Spleen (tissue), 11 donors: Measurements from ENCODE around the gene ITIH4. TPM values are rescaled to one million over a fixed set of nuclear protein-coding genes. Genes with fewer than 3 reads are reported as not detected.

Source experiments
- DNase-seq: peaks from one replicate; pipeline ENCODE4 v3.0.0-alpha.2; 2020
- H3K27ac ChIP-seq, 8 donors: fragments of 200-600 bp; sonication (generic) in 7 of 8; 1 replicate in 4 of 8; 2 replicates in 4 of 8; pipeline versions ENCODE4 v1.5.0 to v1.8.0; 2016 to 2021; ENCODE audit warnings: inconsistent platforms in 4 of 8, mild to moderate bottlenecking in 4 of 8, moderate library complexity in 1 of 8
- H3K27me3 ChIP-seq, 7 donors: fragments of 200-600 bp; sonication (generic) in 6 of 7; replicated peaks in 1 of 7; 1 replicate in 4 of 7; 2 replicates in 3 of 7; pipeline versions ENCODE4 v1.5.0 to v1.8.0; 2016 to 2021; ENCODE audit warnings: inconsistent platforms in 3 of 7, mild to moderate bottlenecking in 1 of 7
- H3K36me3 ChIP-seq, 6 donors: fragments of 200-600 bp; sonication (generic) in 5 of 6; 1 replicate in 4 of 6; 2 replicates in 2 of 6; pipeline versions ENCODE4 v1.5.0 to v1.8.0; 2016 to 2021; ENCODE audit warnings: inconsistent platforms in 2 of 6
- H3K4me1 ChIP-seq, 6 donors: fragments of 200-600 bp; sonication (generic) in 5 of 6; 1 replicate in 3 of 6; 2 replicates in 3 of 6; pipeline versions ENCODE4 v1.5.0 to v1.8.0; 2016 to 2021; ENCODE audit warnings: inconsistent platforms in 3 of 6
- H3K4me3 ChIP-seq, 8 donors: fragments of 200-600 bp; sonication (generic) in 7 of 8; 1 replicate in 4 of 8; 2 replicates in 4 of 8; pipeline versions ENCODE4 v1.5.0 to v1.8.0; 2016 to 2021; ENCODE audit warnings: inconsistent platforms in 4 of 8, mild to moderate bottlenecking in 4 of 8, moderate library complexity in 2 of 8
- H3K9me3 ChIP-seq, 8 donors: fragments of 200-600 bp; sonication (generic) in 7 of 8; 1 replicate in 4 of 8; 2 replicates in 4 of 8; pipeline versions ENCODE4 v1.5.0 to v1.8.0; 2016 to 2021; ENCODE audit warnings: inconsistent platforms in 4 of 8
- POLR2A ChIP-seq, 3 donors: fragments of 450-650 bp; IDR thresholded peaks; one replicate each; pipeline ENCODE4 v1.5.1; 2017; ENCODE audit warnings: antibody characterized with exemption in 3 of 3, mild to moderate bottlenecking in 1 of 3
- POLR2AphosphoS5 ChIP-seq, 3 donors: sonication (generic); formaldehyde crosslinking; IDR thresholded peaks; one replicate each; pipeline ENCODE4 v1.5.1; 2017; ENCODE audit warnings: antibody characterized with exemption in 3 of 3
- WGBS, 5 donors: extraction: QIAGEN DNeasy Blood & Tissue Kit in 3 of 5; methylation state at CpG; one replicate each; pipeline versions ENCODE4 v1.1.5 to v1.1.7; 2013 to 2018; 5-methylcytosine and 5-hydroxymethylcytosine counted together
- intact Hi-C: fragments of 100-400 bp; cut with DNase I; formaldehyde crosslinking; loops from one replicate; pipeline ENCODE4 v1.15.0; 2023; ENCODE audit warnings: low total_unique reads
- polyA plus RNA-seq, 3 donors: library from polyadenylated mRNA; stranded (reverse); fragments of 200-250 nt; gene quantifications; one replicate each; pipeline ENCODE4 v1.2.1, GENCODE V29; 2013
- total RNA-seq, 7 donors: library from RNA; depleted of rRNA in 3 of 7; stranded (reverse); fragments of >200 nt in 3 of 7; fragmentation: NEBNext Ultra II Directional in 4 of 7; extraction: Animal tissue kit (Norgen Biotek cat#: 25700) in 4 of 7; gene quantifications; one replicate each; pipeline versions ENCODE4 v1.1.0 to v1.2.1, GENCODE V29; 2016 to 2021
- TF ChIP-seq, protein P1 (sequence below), 11 experiments: fragments of 200-600 bp in 7 of 11; fragments of 450-650 bp in 4 of 11; sonication (generic) in 4 of 11; IDR thresholded peaks in 8 of 11; conservative IDR thresholded peaks in 3 of 11; 1 replicate in 7 of 11; 2 replicates in 4 of 11; pipeline versions ENCODE4 v1.4.0 to v1.8.0; 2016 to 2021; ENCODE audit warnings: antibody characterized with exemption in 11 of 11, inconsistent platforms in 4 of 11, mild to moderate bottlenecking in 1 of 11
- donor health status: healthy with polysubstance abuse.
- donor health status: DM: no; HTN: no; CAD: no; lungs with moderate emphysema.
- donor health status: DM: no; HTN: no; CAD: no.
- donor health status: Bipolar disorder and iron deficiency.
- donor health status: healthy.
- donor health status: DM: no; HTN: no; CAD: no.
- donor health status: DM: yes; HTN: yes; CAD: no.

ITIH4 gene
- total and polyA plus RNA-seq, 10 donors = 9.9 to 54.2 (median 21.6) TPM

DNA sequence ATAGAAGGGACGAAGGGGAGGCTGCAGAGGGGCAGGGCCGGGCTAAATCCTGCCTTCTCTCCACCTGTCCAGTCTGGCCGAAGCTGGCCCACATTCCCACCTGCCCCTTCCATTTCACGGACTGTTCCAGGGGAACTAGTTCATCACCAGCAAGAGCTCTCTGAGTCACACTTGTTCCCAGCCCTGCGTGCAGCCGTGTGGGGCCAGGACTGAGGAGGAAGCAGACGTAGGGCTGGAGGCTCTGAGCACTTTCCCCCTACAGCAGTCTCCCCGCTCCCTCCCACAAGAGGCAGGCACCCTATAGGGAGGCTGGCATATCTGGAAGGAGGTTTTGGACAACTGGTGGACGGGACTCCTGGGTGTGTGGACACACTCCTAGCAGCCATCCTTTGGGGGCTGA is 3.0 kb downstream of the ITIH4 start:
- Histone ChIP-seq H3K4me3 (no peak overlapping the region), H3K9me3 (no peaks in the 10 kb centered on the region), H3K4me1 (no peaks in the 10 kb centered on the region), H3K27me3 (no peaks in the 10 kb centered on the region), H3K27ac (no peak overlapping the region), H3K36me3 (peaks cover 0 to 66% (median 13%) of the 10 kb centered on the region in 6 donors)
- intact Hi-C loops = no loop called here
- TF ChIP-seq POLR2AphosphoS5 (IDR thresholded peaks at IDR 0.05) (no peak), POLR2A (IDR thresholded peaks at IDR 0.05) (no peak)
- TF ChIP-seq, protein P1, sequence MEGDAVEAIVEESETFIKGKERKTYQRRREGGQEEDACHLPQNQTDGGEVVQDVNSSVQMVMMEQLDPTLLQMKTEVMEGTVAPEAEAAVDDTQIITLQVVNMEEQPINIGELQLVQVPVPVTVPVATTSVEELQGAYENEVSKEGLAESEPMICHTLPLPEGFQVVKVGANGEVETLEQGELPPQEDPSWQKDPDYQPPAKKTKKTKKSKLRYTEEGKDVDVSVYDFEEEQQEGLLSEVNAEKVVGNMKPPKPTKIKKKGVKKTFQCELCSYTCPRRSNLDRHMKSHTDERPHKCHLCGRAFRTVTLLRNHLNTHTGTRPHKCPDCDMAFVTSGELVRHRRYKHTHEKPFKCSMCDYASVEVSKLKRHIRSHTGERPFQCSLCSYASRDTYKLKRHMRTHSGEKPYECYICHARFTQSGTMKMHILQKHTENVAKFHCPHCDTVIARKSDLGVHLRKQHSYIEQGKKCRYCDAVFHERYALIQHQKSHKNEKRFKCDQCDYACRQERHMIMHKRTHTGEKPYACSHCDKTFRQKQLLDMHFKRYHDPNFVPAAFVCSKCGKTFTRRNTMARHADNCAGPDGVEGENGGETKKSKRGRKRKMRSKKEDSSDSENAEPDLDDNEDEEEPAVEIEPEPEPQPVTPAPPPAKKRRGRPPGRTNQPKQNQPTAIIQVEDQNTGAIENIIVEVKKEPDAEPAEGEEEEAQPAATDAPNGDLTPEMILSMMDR (IDR thresholded peaks at IDR 0.05 in 8 of 11, conservative IDR thresholded peaks at IDR 0.05 in 3 of 11) = no peak
- WGBS, 5 donors = 75 to 84% (median 77%) methylated on average over 9 of the region's 9 CpGs
- no peak for DNase-seq

DNA sequence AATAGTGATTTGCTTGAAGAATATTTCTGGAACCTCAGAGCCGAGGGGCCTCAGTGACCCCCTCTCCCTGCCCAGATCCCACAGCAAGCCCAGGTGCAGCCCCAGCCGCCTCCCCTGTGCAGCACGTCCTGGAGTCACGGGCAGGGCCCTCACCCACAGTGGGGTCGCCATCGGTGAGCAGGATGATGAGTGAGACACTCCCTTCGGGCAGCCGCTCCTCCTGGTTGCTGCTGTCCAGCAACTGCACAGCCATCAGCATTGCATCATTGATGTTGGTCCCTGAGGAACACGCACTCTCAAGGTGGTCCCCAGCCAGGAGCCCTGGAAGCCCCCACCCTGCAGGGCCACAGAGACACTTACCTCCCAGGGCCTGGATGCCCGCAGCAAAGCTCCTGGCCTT is 6.4 kb downstream of the ITIH4 start:
- H3K9me3 ChIP-seq = no peaks in the 10 kb centered on the region
- H3K36me3 ChIP-seq = peaks cover 0 to 81% (median 15%) of the 10 kb centered on the region in 6 donors
- H3K27me3 ChIP-seq = no peaks in the 10 kb centered on the region
- DNase-seq = no peak
- 87 to 100% (median 95%) methylated on average over 4 to 10 of the region's 10 CpGs for WGBS, 5 donors
- H3K4me3 ChIP-seq = no peak overlapping the region
- intact Hi-C loops = no loop called here
- no peak for TF ChIP-seq POLR2AphosphoS5 (IDR thresholded peaks at IDR 0.05)
- TF ChIP-seq, protein P1 (IDR thresholded peaks at IDR 0.05 in 8 of 11, conservative IDR thresholded peaks at IDR 0.05 in 3 of 11) = no peak
- H3K4me1 ChIP-seq = no peaks in the 10 kb centered on the region
- no peak overlapping the region for H3K27ac ChIP-seq

DNA sequence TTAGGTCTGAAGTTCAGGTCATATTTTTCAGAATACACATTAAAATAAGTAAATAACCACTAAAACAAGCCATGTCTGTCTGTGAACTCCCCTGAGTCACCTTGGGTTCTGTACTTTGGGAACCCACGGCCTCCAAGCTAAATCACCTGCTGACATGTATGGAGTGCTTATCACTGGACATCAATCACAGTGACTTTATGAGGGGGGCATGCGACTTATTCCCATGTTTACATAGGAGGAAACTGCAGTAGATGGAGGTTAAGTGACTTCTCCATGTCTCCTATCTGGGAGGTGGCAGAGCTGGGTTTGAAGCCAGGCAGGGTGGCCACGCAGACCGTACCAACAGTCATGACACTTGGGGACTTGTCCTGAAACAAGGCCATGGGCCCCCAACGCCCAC is 8.1 kb downstream of the ITIH4 start:
- Histone ChIP-seq H3K4me1 (no peaks in the 10 kb centered on the region), H3K27ac (no peak overlapping the region), H3K27me3 (no peaks in the 10 kb centered on the region), H3K4me3 (no peak overlapping the region), H3K9me3 (no peaks in the 10 kb centered on the region), H3K36me3 (peaks cover 0 to 81% (median 15%) of the 10 kb centered on the region in 6 donors)
- no peak for TF ChIP-seq POLR2AphosphoS5 (IDR thresholded peaks at IDR 0.05)
- TF ChIP-seq, protein P1 (IDR thresholded peaks at IDR 0.05 in 8 of 11, conservative IDR thresholded peaks at IDR 0.05 in 3 of 11) = no peak
- intact Hi-C loops = no loop called here
- whole genome bisulfite sequencing, 5 donors = 92 to 98% (median 95%) methylated on average over 5 of the region's 5 CpGs
- DNase-seq = no peak

DNA sequence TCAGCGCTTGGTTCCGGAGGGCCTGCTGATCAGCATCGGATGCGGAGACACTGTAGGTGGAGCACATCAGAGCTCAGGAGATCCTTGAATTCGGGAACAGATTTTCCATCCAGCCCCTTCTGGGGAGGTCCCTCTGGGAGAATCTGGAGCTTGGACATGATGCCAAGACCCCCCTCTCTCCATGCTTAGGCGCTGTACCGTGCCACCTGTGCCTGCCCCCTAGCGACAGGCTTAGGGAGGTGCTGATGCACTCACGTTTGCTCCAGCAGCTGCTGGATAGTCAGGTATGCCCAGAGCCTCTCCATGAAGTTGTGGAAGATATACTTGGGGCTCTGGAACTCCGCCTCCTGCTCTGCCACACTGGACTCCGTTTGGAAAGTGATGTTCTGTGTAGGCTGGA is 9.7 kb downstream of the ITIH4 start:
- WGBS, 5 donors = 60 to 90% (median 68%) methylated on average over 5 to 11 of the region's 11 CpGs
- no peaks in the 10 kb centered on the region for H3K9me3 ChIP-seq
- H3K4me1 ChIP-seq = no peaks in the 10 kb centered on the region
- no peak overlapping the region for H3K27ac ChIP-seq
- no peak for DNase-seq
- H3K27me3 ChIP-seq = no peaks in the 10 kb centered on the region
- TF ChIP-seq POLR2AphosphoS5 (IDR thresholded peaks at IDR 0.05) (no peak), POLR2A (IDR thresholded peaks at IDR 0.05) (no peak)
- TF ChIP-seq, protein P1 (IDR thresholded peaks at IDR 0.05 in 8 of 11, conservative IDR thresholded peaks at IDR 0.05 in 3 of 11) = peak in 8 of 11 experiments; percentile 15 to 65 (median 49)
- H3K36me3 ChIP-seq = peaks cover 0 to 74% (median 15%) of the 10 kb centered on the region in 6 donors
- intact Hi-C loops = no loop called here
- H3K4me3 ChIP-seq = no peak overlapping the region
